WTC11 (cell line): ENCODE data around the gene NUP62CL. TPM values are rescaled to one million over a fixed set of nuclear protein-coding genes. Genes with fewer than 3 reads are reported as not detected.

ENCODE experiments used
- ATAC-seq: fragments of 200-7000 bp; cut with Tn5 transposase; 2 replicates; pipeline ENCODE4 v1.10.0; 2021; ENCODE audit warnings: mild to moderate bottlenecking, moderate library complexity
- CTCF ChIA-PET: fragments of 300-600 bp; sonication (Branson Sonifier 250); formaldehyde crosslinking; loops from one replicate; lab custom pipeline; 2021; ENCODE audit warnings: antibody characterized with exemption; lab: Charles Lee
- POLR2A ChIA-PET: fragments of 350-600 bp; sonication (Branson Sonifier 250); formaldehyde crosslinking; loops from one replicate; lab custom pipeline; 2021; ENCODE audit warnings: antibody characterized with exemption; lab: Charles Lee
- DNase-seq: peaks from one replicate; pipeline ENCODE4 v3.0.0; 2021; ENCODE audit warnings: low spot score
- H3K27ac Mint-ChIP-seq: 2 replicates; pipeline ENCODE4 v1.8.0; 2021; ENCODE audit warnings: mixed read lengths
- H3K27me3 Mint-ChIP-seq: 2 replicates; pipeline ENCODE4 v1.8.0; 2021; ENCODE audit warnings: low read depth, mild to moderate bottlenecking, moderate library complexity, mixed read lengths
- H3K36me3 Mint-ChIP-seq: 2 replicates; pipeline ENCODE4 v1.8.0; 2021; ENCODE audit warnings: mixed read lengths
- H3K4me1 Mint-ChIP-seq: 2 replicates; pipeline ENCODE4 v1.8.0; 2022; ENCODE audit warnings: mixed read lengths
- H3K4me3 Mint-ChIP-seq: 2 replicates; pipeline ENCODE4 v1.8.0; 2021; ENCODE audit warnings: mild to moderate bottlenecking, moderate library complexity, mixed read lengths
- H3K9me3 Mint-ChIP-seq: 2 replicates; pipeline ENCODE4 v1.8.0; 2021; ENCODE audit warnings: mixed read lengths
- ELF4 ChIP-seq: sonication (generic); formaldehyde crosslinking; IDR thresholded peaks from 2 replicates; pipeline ENCODE4 v1.8.1; 2022; ENCODE audit warnings: low read depth, mild to moderate bottlenecking, moderate library complexity, missing genetic modification reagents
- FOXK1 ChIP-seq: sonication (generic); formaldehyde crosslinking; IDR thresholded peaks from 2 replicates; pipeline ENCODE4 v1.8.0; 2022; ENCODE audit warnings: mild to moderate bottlenecking, moderate library complexity, missing genetic modification reagents
- MXD4 ChIP-seq: fragments of 250-450 bp; sonication (Bioruptor Pico); IDR thresholded peaks from 2 replicates; pipeline ENCODE4 v1.8.0; 2021; ENCODE audit warnings: mild to moderate bottlenecking, moderate library complexity, borderline replicate concordance
- NR2C2 ChIP-seq: sonication (generic); formaldehyde crosslinking; IDR thresholded peaks from 2 replicates; pipeline ENCODE4 v1.8.0; 2022; ENCODE audit warnings: mild to moderate bottlenecking, missing genetic modification reagents
- OVOL2 ChIP-seq: fragments of 250-450 bp; sonication (Bioruptor Pico); IDR thresholded peaks from 2 replicates; pipeline ENCODE4 v1.9.0; 2021; ENCODE audit warnings: mild to moderate bottlenecking, borderline replicate concordance
- SMAD3 ChIP-seq: sonication (generic); formaldehyde crosslinking; IDR thresholded peaks from 2 replicates; pipeline ENCODE4 v1.8.0; 2022; ENCODE audit warnings: missing genetic modification reagents, mild to moderate bottlenecking, borderline replicate concordance
- SMAD4 ChIP-seq: sonication (generic); formaldehyde crosslinking; IDR thresholded peaks from 2 replicates; pipeline ENCODE4 v1.8.0; 2022; ENCODE audit warnings: mild to moderate bottlenecking, missing genetic modification reagents
- TEAD1 ChIP-seq: sonication (generic); formaldehyde crosslinking; IDR thresholded peaks from 2 replicates; pipeline ENCODE4 v1.8.0; 2022; ENCODE audit warnings: mild to moderate bottlenecking, missing genetic modification reagents
- total RNA-seq: library from RNA; stranded (reverse); gene quantifications from 3 replicates; pipeline ENCODE4 v1.2.3, GENCODE V29; 2021
- TF ChIP-seq, protein P1 (sequence below): sonication (generic); formaldehyde crosslinking; IDR thresholded peaks from 2 replicates; pipeline ENCODE4 v1.8.0; 2022; ENCODE audit warnings: mild to moderate bottlenecking, missing genetic modification reagents
- TF ChIP-seq, protein P2 (sequence below): sonication (generic); formaldehyde crosslinking; IDR thresholded peaks from 2 replicates; pipeline ENCODE4 v1.8.1; 2022; ENCODE audit warnings: low read depth, mild to moderate bottlenecking, moderate library complexity, missing genetic modification reagents, borderline replicate concordance
- TF ChIP-seq, protein P3 (sequence below): sonication (generic); formaldehyde crosslinking; IDR thresholded peaks from 2 replicates; pipeline ENCODE4 v1.8.1; 2022; ENCODE audit warnings: mild to moderate bottlenecking, moderate library complexity, missing genetic modification reagents
- TF ChIP-seq, protein P4 (sequence below): sonication (generic); formaldehyde crosslinking; IDR thresholded peaks from 2 replicates; pipeline ENCODE4 v1.8.1; 2022; ENCODE audit warnings: mild to moderate bottlenecking, missing genetic modification reagents, moderate library complexity, borderline replicate concordance
- TF ChIP-seq, protein P5 (sequence below): sonication (generic); formaldehyde crosslinking; IDR thresholded peaks from 2 replicates; pipeline ENCODE4 v1.8.1; 2023; ENCODE audit warnings: mild to moderate bottlenecking, missing genetic modification reagents, moderate library complexity
- TF ChIP-seq, protein P6 (sequence below): sonication (generic); formaldehyde crosslinking; conservative IDR thresholded peaks from 2 replicates; pipeline ENCODE4 v1.8.1; 2022; ENCODE audit warnings: mild to moderate bottlenecking, missing genetic modification reagents
- TF ChIP-seq, protein P7 (sequence below): fragments of 250-450 bp; sonication (Bioruptor Pico); IDR thresholded peaks from 2 replicates; pipeline ENCODE4 v1.9.0; 2021; ENCODE audit warnings: moderate library complexity, mild to moderate bottlenecking, inconsistent platforms, borderline replicate concordance
- TF ChIP-seq, protein P8 (sequence below): sonication (generic); formaldehyde crosslinking; IDR thresholded peaks from 2 replicates; pipeline ENCODE4 v1.8.1; 2023; ENCODE audit warnings: mild to moderate bottlenecking, missing genetic modification reagents, moderate library complexity
- TF ChIP-seq, protein P9 (sequence below): sonication (generic); formaldehyde crosslinking; IDR thresholded peaks from 2 replicates; pipeline ENCODE4 v1.8.1; 2023; ENCODE audit warnings: mild to moderate bottlenecking, moderate library complexity, missing genetic modification reagents

Gene NUP62CL
- total RNA-seq, 1 experiment from 2014 or later = 3.3 TPM

DNA sequence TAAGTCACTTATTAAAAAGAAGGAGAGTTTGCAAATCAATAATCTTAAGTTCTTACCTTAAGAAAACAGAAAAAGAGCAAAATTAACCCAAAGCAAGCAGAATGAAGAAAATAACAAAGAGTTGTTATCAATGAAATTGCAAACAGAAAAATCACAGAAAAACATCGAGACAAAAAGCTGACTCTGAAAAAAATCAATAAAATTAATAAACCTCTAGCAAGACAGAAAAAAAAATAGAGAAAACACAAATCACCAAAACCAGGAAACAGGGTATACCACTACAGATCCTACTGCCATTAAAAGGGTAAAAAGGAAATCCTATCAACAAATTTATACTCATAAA is 70.3 kb downstream of the NUP62CL start (continued):
- TF ChIP-seq, protein P1, sequence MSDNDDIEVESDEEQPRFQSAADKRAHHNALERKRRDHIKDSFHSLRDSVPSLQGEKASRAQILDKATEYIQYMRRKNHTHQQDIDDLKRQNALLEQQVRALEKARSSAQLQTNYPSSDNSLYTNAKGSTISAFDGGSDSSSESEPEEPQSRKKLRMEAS (CRISPR knock-in tag) = no peak
- TF ChIP-seq TEAD1 (CRISPR knock-in tag) (no peak), ELF4 (CRISPR knock-in tag) (no peak), SMAD3 (CRISPR knock-in tag) (no peak)
- TF ChIP-seq, protein P2, sequence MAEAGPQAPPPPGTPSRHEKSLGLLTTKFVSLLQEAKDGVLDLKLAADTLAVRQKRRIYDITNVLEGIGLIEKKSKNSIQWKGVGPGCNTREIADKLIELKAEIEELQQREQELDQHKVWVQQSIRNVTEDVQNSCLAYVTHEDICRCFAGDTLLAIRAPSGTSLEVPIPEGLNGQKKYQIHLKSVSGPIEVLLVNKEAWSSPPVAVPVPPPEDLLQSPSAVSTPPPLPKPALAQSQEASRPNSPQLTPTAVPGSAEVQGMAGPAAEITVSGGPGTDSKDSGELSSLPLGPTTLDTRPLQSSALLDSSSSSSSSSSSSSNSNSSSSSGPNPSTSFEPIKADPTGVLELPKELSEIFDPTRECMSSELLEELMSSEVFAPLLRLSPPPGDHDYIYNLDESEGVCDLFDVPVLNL (CRISPR knock-in tag) = no peak
- TF ChIP-seq, protein P3, sequence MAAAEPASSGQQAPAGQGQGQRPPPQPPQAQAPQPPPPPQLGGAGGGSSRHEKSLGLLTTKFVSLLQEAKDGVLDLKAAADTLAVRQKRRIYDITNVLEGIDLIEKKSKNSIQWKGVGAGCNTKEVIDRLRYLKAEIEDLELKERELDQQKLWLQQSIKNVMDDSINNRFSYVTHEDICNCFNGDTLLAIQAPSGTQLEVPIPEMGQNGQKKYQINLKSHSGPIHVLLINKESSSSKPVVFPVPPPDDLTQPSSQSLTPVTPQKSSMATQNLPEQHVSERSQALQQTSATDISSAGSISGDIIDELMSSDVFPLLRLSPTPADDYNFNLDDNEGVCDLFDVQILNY (CRISPR knock-in tag) = no peak
- TF ChIP-seq, protein P4, sequence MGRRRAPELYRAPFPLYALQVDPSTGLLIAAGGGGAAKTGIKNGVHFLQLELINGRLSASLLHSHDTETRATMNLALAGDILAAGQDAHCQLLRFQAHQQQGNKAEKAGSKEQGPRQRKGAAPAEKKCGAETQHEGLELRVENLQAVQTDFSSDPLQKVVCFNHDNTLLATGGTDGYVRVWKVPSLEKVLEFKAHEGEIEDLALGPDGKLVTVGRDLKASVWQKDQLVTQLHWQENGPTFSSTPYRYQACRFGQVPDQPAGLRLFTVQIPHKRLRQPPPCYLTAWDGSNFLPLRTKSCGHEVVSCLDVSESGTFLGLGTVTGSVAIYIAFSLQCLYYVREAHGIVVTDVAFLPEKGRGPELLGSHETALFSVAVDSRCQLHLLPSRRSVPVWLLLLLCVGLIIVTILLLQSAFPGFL (CRISPR knock-in tag) = no peak
- TF ChIP-seq, protein P5, sequence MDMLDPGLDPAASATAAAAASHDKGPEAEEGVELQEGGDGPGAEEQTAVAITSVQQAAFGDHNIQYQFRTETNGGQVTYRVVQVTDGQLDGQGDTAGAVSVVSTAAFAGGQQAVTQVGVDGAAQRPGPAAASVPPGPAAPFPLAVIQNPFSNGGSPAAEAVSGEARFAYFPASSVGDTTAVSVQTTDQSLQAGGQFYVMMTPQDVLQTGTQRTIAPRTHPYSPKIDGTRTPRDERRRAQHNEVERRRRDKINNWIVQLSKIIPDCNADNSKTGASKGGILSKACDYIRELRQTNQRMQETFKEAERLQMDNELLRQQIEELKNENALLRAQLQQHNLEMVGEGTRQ (CRISPR knock-in tag) = no peak

DNA sequence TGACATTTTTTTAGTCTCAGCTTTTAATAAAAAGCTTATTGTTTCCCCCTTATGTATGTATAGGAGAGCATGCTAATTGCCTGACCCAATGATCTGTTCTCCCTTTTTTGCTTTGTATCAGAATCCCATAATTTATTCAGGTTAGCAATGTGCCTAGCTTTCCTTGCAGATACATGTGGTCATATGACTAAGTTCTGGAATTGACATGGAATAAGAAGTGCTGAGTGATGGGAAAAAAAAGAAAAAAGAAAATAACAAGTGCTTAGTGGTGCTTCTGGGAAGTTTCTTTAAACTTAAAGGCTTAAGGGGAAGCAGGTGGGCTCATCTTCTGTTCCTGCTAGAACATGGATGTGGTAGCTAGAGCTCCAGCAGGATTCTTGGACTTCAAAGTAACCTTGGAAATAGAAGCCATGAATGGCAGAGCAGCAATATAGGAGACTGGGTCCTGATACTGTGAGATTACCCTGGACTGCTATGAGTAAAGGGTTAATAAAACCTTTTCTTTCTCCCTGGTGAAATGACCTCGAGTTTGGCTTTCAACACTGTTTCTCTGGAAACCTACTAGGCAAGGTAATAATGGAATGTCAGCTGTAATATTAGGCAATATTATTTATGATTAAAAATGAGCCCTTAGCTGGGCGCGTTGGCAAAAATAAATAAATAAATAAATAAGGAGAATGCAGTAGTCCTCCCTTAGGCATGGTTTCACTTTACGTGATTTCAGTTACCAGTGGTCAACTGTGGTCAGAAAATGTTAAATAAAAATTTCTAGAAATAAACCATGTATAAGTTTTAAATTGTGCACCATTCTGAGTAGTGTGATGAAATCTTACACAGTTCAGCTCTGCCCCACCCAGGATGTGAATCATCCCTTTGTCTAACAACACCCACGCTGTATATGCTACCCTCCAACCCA is 70.9 kb downstream of the NUP62CL start:
- H3K4me1 Mint-ChIP-seq = no peaks in the 10 kb centered on the region
- DNase-seq (no peak), ATAC-seq (no peak)
- H3K4me3 Mint-ChIP-seq = no peak overlapping the region
- no peaks in the 10 kb centered on the region for H3K9me3 Mint-ChIP-seq
- no peaks in the 10 kb centered on the region for H3K36me3 Mint-ChIP-seq
- CTCF ChIA-PET = no interaction called here
- TF ChIP-seq MXD4 (CRISPR knock-in tag) (no peak), OVOL2 (CRISPR knock-in tag) (no peak), SMAD4 (CRISPR knock-in tag) (no peak), FOXK1 (CRISPR knock-in tag) (no peak), NR2C2 (CRISPR knock-in tag) (no peak)
- TF ChIP-seq, protein P6, sequence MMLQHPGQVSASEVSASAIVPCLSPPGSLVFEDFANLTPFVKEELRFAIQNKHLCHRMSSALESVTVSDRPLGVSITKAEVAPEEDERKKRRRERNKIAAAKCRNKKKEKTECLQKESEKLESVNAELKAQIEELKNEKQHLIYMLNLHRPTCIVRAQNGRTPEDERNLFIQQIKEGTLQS (CRISPR knock-in tag) = no peak
- TF ChIP-seq, protein P7, sequence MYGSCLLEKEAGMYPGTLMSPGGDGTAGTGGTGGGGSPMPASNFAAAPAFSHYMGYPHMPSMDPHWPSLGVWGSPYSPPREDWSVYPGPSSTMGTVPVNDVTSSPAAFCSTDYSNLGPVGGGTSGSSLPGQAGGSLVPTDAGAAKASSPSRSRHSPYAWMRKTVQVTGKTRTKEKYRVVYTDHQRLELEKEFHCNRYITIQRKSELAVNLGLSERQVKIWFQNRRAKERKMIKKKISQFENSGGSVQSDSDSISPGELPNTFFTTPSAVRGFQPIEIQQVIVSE = no peak
- TF ChIP-seq, protein P8, sequence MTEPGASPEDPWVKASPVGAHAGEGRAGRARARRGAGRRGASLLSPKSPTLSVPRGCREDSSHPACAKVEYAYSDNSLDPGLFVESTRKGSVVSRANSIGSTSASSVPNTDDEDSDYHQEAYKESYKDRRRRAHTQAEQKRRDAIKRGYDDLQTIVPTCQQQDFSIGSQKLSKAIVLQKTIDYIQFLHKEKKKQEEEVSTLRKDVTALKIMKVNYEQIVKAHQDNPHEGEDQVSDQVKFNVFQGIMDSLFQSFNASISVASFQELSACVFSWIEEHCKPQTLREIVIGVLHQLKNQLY = no peak
- TF ChIP-seq, protein P9, sequence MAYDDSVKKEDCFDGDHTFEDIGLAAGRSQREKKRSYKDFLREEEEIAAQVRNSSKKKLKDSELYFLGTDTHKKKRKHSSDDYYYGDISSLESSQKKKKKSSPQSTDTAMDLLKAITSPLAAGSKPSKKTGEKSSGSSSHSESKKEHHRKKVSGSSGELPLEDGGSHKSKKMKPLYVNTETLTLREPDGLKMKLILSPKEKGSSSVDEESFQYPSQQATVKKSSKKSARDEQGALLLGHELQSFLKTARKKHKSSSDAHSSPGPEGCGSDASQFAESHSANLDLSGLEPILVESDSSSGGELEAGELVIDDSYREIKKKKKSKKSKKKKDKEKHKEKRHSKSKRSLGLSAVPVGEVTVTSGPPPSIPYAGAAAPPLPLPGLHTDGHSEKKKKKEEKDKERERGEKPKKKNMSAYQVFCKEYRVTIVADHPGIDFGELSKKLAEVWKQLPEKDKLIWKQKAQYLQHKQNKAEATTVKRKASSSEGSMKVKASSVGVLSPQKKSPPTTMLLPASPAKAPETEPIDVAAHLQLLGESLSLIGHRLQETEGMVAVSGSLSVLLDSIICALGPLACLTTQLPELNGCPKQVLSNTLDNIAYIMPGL (CRISPR knock-in tag) = no peak
- TF ChIP-seq, all 79 proteins: peak for 0
- POLR2A ChIA-PET = no interaction called here
- H3K27ac Mint-ChIP-seq = no peak overlapping the region
- no peaks in the 10 kb centered on the region for H3K27me3 Mint-ChIP-seq
